Loucy (cell line): Measurements from ENCODE around the gene DNM2.

Experiments used
- H2AFZ ChIP-seq: fragments of 200-600 bp; sonication (generic); 2 replicates; pipeline ENCODE4 v1.6.0; 2016; ENCODE audit warnings: antibody characterized with exemption, mild to moderate bottlenecking, low read length, moderate library complexity
- H3F3A ChIP-seq: fragments of 200-600 bp; 2 replicates; pipeline ENCODE4 v1.6.0; 2016; ENCODE audit warnings: antibody characterized with exemption, low read depth, mild to moderate bottlenecking
- H3K27me3 ChIP-seq: fragments of 200-600 bp; sonication (generic); 2 replicates; pipeline ENCODE4 v1.6.1; 2014; ENCODE audit warnings: low read length, mild to moderate bottlenecking; ENCODE audit not compliant: insufficient read depth, poor library complexity, severe bottlenecking
- H3K36me3 ChIP-seq: fragments of 200-600 bp; sonication (generic); 2 replicates; pipeline ENCODE4 v1.6.1; 2016; ENCODE audit warnings: low read length; ENCODE audit not compliant: insufficient read depth
- H3K4me1 ChIP-seq: fragments of 200-600 bp; sonication (generic); 2 replicates; pipeline ENCODE4 v1.5.1; 2014; ENCODE audit warnings: low read length, mild to moderate bottlenecking; ENCODE audit not compliant: insufficient read depth, poor library complexity, severe bottlenecking
- H3K4me2 ChIP-seq: fragments of 200-600 bp; sonication (generic); 2 replicates; pipeline ENCODE4 v1.6.0; 2014; ENCODE audit warnings: antibody characterized with exemption, low read length, low read depth, mild to moderate bottlenecking; ENCODE audit not compliant: poor library complexity, severe bottlenecking
- H3K4me3 ChIP-seq: fragments of 200-600 bp; sonication (generic); 2 replicates; pipeline ENCODE4 v1.5.1; 2014; ENCODE audit warnings: low read length, mild to moderate bottlenecking, mixed read lengths; ENCODE audit not compliant: poor library complexity, severe bottlenecking
- H3K79me2 ChIP-seq: fragments of 200-600 bp; sonication (generic); 2 replicates; pipeline ENCODE4 v1.6.1; 2014; ENCODE audit warnings: low read length; ENCODE audit not compliant: insufficient read depth
- H3K9ac ChIP-seq: fragments of 200-600 bp; sonication (generic); 2 replicates; pipeline ENCODE4 v1.6.0; 2014; ENCODE audit warnings: mild to moderate bottlenecking, low read depth, low read length, moderate library complexity; ENCODE audit not compliant: poor library complexity, severe bottlenecking
- H3K9me2 ChIP-seq: fragments of 200-600 bp; sonication (generic); replicated peaks from 2 replicates; pipeline ENCODE4 v1.6.1; 2016; ENCODE audit warnings: low read depth, low read length, mixed read lengths
- H3K9me3 ChIP-seq: fragments of 200-600 bp; sonication (generic); 2 replicates; pipeline ENCODE4 v1.6.1; 2014; ENCODE audit warnings: mild to moderate bottlenecking, antibody characterized with exemption, low read length, low read depth; ENCODE audit not compliant: insufficient read depth
- H4K20me1 ChIP-seq: fragments of 200-600 bp; sonication (generic); 2 replicates; pipeline ENCODE4 v1.6.0; 2014; ENCODE audit warnings: antibody characterized with exemption, low read length, mild to moderate bottlenecking; ENCODE audit not compliant: insufficient read depth, poor library complexity, severe bottlenecking
- EZH2phosphoT487 ChIP-seq: fragments of 200-600 bp; IDR thresholded peaks from 2 replicates; pipeline ENCODE4 v1.6.1; 2018; ENCODE audit warnings: antibody characterized with exemption, mild to moderate bottlenecking, moderate library complexity, borderline replicate concordance
- TF ChIP-seq, protein P1 (sequence below): fragments of 200-600 bp; sonication (generic); conservative IDR thresholded peaks from 2 replicates; pipeline ENCODE4 v1.5.1; 2014; ENCODE audit warnings: mild to moderate bottlenecking, antibody characterized with exemption, low read length

The DNM2 gene

DNA sequence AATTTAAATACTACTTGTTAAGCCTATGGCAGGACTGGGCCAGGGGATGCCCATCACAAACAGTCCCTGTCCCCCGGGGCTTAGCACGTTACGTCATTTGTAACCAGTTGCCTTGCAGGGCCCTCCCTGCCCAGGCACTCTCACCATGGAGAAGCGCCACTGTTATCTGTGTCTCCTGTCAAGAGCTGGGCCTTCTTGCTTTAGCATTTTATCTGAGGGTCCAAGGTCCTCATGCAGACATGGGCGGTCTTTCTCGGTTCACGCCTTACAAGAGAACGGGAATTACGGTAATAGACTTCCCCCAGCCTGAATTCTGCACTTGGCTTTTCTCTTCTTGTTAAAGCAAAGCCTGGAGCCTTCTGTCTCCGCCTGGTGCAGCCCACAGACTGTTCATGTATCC is 72.0 kb downstream of the DNM2 start:
- H3K4me3 ChIP-seq = no peak overlapping the region
- H3K9me3 ChIP-seq = no peaks in the 10 kb centered on the region
- H3K4me1 ChIP-seq = no peaks in the 10 kb centered on the region
- no peaks in the 10 kb centered on the region for H3K9me2 ChIP-seq
- H3F3A ChIP-seq = no peaks in the 10 kb centered on the region
- no peak overlapping the region for H2AFZ ChIP-seq
- no peak for TF ChIP-seq EZH2phosphoT487
- TF ChIP-seq, protein P1, sequence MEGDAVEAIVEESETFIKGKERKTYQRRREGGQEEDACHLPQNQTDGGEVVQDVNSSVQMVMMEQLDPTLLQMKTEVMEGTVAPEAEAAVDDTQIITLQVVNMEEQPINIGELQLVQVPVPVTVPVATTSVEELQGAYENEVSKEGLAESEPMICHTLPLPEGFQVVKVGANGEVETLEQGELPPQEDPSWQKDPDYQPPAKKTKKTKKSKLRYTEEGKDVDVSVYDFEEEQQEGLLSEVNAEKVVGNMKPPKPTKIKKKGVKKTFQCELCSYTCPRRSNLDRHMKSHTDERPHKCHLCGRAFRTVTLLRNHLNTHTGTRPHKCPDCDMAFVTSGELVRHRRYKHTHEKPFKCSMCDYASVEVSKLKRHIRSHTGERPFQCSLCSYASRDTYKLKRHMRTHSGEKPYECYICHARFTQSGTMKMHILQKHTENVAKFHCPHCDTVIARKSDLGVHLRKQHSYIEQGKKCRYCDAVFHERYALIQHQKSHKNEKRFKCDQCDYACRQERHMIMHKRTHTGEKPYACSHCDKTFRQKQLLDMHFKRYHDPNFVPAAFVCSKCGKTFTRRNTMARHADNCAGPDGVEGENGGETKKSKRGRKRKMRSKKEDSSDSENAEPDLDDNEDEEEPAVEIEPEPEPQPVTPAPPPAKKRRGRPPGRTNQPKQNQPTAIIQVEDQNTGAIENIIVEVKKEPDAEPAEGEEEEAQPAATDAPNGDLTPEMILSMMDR = no peak
- H3K27me3 ChIP-seq = no peaks in the 10 kb centered on the region
- no peaks in the 10 kb centered on the region for H4K20me1 ChIP-seq
- no peak overlapping the region for H3K4me2 ChIP-seq
- H3K9ac ChIP-seq = no peak overlapping the region
- no peaks in the 10 kb centered on the region for H3K79me2 ChIP-seq
- H3K36me3 ChIP-seq = peaks cover 86% of the 10 kb centered on the region; the same call in 1 of the 2 replicates

DNA sequence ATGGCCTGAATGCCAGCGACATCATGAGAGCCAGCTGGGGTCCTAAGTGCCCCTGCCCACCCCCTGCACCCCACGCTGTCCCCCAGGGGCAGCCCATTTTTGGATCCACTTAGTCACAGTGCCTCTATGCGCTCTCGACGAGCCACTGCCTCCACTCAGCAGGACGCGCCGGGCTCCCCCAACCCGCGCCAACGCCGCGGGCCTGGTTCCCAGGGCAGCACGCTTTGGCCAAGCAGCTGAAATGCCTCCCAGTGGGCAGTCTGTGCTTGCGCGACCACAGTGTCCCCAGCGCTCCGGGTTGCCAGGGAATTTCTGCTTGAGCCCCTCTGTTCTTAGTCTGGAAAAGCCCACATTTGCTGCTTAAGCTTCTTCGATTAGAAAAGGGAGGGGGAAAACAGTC is 78.8 kb downstream of the DNM2 start:
- no peak overlapping the region for H3K4me2 ChIP-seq
- TF ChIP-seq, protein P1 = no peak
- no peak for TF ChIP-seq EZH2phosphoT487
- no peaks in the 10 kb centered on the region for H3K9me2 ChIP-seq
- no peaks in the 10 kb centered on the region for H3K4me1 ChIP-seq
- H2AFZ ChIP-seq = no peak overlapping the region
- H3K4me3 ChIP-seq = no peak overlapping the region
- no peaks in the 10 kb centered on the region for H4K20me1 ChIP-seq
- H3K9me3 ChIP-seq = no peaks in the 10 kb centered on the region
- H3F3A ChIP-seq = no peaks in the 10 kb centered on the region
- no peak overlapping the region for H3K9ac ChIP-seq
- H3K36me3 ChIP-seq = peaks cover 85% of the 10 kb centered on the region; the same call in 1 of the 2 replicates
- no peaks in the 10 kb centered on the region for H3K27me3 ChIP-seq
- H3K79me2 ChIP-seq = no peaks in the 10 kb centered on the region

DNA sequence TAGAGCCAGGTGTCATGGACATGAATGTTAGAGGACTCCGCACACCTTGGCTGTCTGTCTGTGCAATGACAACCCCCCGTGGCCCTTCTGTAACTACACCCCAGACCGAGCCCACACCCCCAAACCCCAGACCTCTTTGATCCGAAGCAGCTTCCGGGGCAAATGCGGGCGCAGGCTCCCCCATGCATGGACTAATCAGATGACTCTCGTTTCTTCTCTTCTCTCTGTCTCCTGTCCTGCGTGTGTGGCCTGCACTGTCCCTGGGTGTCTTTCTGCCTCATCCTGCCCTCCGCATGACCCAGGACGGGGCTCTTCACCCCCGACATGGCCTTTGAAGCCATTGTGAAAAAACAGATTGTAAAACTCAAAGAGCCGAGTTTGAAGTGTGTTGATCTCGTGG is 79.2 kb downstream of the DNM2 start:
- Histone ChIP-seq H3K79me2 (no peaks in the 10 kb centered on the region), H2AFZ (no peak overlapping the region), H3F3A (no peaks in the 10 kb centered on the region), H3K9ac (no peak overlapping the region), H3K9me2 (no peaks in the 10 kb centered on the region), H3K4me2 (no peak overlapping the region), H3K27me3 (no peaks in the 10 kb centered on the region), H3K4me1 (no peaks in the 10 kb centered on the region), H4K20me1 (no peaks in the 10 kb centered on the region), H3K9me3 (no peaks in the 10 kb centered on the region), H3K36me3 (peaks cover 86% of the 10 kb centered on the region; the same call in 1 of the 2 replicates), H3K4me3 (no peak overlapping the region)
- TF ChIP-seq EZH2phosphoT487 = no peak
- TF ChIP-seq, protein P1 = no peak
